HepG2 (cell line): ENCODE data around the gene COPZ1. TPM values are rescaled to one million over a fixed set of nuclear protein-coding genes. Genes with fewer than 3 reads are reported as not detected.

Source experiments
- ATAC-seq: fragments of 200-7000 bp; cut with Tn5 transposase; 3 replicates; pipeline ENCODE4 v1.9.1; 2020; ENCODE audit warnings: mild to moderate bottlenecking, moderate library complexity
- BruUV-seq: library from RNA; stranded (reverse); fragments of 400-500 nt; replicated peaks from 2 replicates; lab custom pipeline; 2021; lab: Mats Ljungman, UMichigan
- CTCF ChIA-PET: fragments of 300-600 bp; formaldehyde crosslinking; extraction: SDS; loops from one replicate; lab custom pipeline; 2021; ENCODE audit warnings: low total read pairs, inconsistent platforms, low intra/inter-chr PET ratio; lab: Yijun Ruan, JAX
- POLR2A ChIA-PET: fragments of 350-600 bp; sonication (Branson Sonifier 250); formaldehyde crosslinking; loops from one replicate; lab custom pipeline; 2020; ENCODE audit warnings: antibody characterized with exemption, inconsistent platforms; lab: Yijun Ruan, JAX
- DNase-seq: peaks from one replicate; pipeline ENCODE4 v3.0.0-alpha.2; 2015; ENCODE audit warnings: low spot score
- FAIRE-seq: peaks from 3 replicates; lab custom pipeline; 2011; peaks lifted over from hg19 to GRCh38; lab: Jason Lieb, UNC
- H2AFZ ChIP-seq: one replicate; pipeline ENCODE4 v1.6.1; 2011; ENCODE audit warnings: low read length, inconsistent platforms
- H3K27ac ChIP-seq: fragments of 300-600 bp; 3 replicates; pipeline ENCODE4 v1.8.0; 2011; ENCODE audit warnings: mixed run types, mild to moderate bottlenecking, mixed read lengths, low read length, inconsistent platforms; ENCODE audit not compliant: insufficient read depth; ENCODE audit errors: extremely low read length
- H3K27me3 ChIP-seq, 2 experiments: fragments of 200-600 bp in 1 of 2; 2 replicates in 1 of 2; 3 replicates in 1 of 2; pipeline versions ENCODE4 v1.6.0 to v1.8.0; 2011; ENCODE audit warnings: low read length in 2 of 2, mild to moderate bottlenecking in 2 of 2, moderate library complexity in 2 of 2, inconsistent platforms in 1 of 2; ENCODE audit not compliant: insufficient read depth in 2 of 2, control insufficient read depth in 1 of 2
- H3K36me3 ChIP-seq, 2 experiments: fragments of 200-600 bp in 1 of 2; replicated peaks in 1 of 2; 2 replicates in 1 of 2; 3 replicates in 1 of 2; pipeline versions ENCODE4 v1.5.1 to v1.8.0; 2011; ENCODE audit warnings: low read length in 2 of 2, inconsistent platforms in 1 of 2; ENCODE audit not compliant: insufficient read depth in 2 of 2, control insufficient read depth in 1 of 2
- H3K4me1 ChIP-seq: 2 replicates; pipeline ENCODE4 v1.5.1; 2012; ENCODE audit warnings: low read length, inconsistent platforms; ENCODE audit not compliant: insufficient read depth
- H3K4me2 ChIP-seq: 2 replicates; pipeline ENCODE4 v1.6.0; 2011; ENCODE audit warnings: low read depth, low read length, inconsistent platforms
- H3K4me3 ChIP-seq, 3 experiments: fragments of 200-600 bp in 1 of 3; sonication (generic), shearing (Covaris generic) in 1 of 3; replicated peaks in 1 of 3; 2 replicates each; pipeline ENCODE4 v1.5.1; 2011 to 2016; ENCODE audit warnings: low read length in 3 of 3, inconsistent platforms in 2 of 3, low read depth in 2 of 3, mild to moderate bottlenecking in 2 of 3, control low read depth in 1 of 3, mixed read lengths in 1 of 3; ENCODE audit not compliant: insufficient read depth in 1 of 3
- H3K79me2 ChIP-seq: one replicate; pipeline ENCODE4 v1.6.1; 2011; ENCODE audit warnings: low read length, inconsistent platforms; ENCODE audit not compliant: insufficient read depth
- H3K9ac ChIP-seq: 2 replicates; pipeline ENCODE4 v1.6.0; 2011; ENCODE audit warnings: mild to moderate bottlenecking, low read depth, low read length, inconsistent platforms; ENCODE audit not compliant: insufficient read depth
- H3K9me3 ChIP-seq: 2 replicates; pipeline ENCODE4 v1.5.1; 2012; ENCODE audit warnings: mild to moderate bottlenecking, low read length
- H4K20me1 ChIP-seq: 2 replicates; pipeline ENCODE4 v1.6.0; 2011; ENCODE audit warnings: inconsistent platforms, mild to moderate bottlenecking, low read length, moderate library complexity; ENCODE audit not compliant: insufficient read depth
- AKAP8 ChIP-seq: sonication (generic); formaldehyde crosslinking; IDR thresholded peaks from 2 replicates; pipeline ENCODE4 v1.5.1; 2020; ENCODE audit warnings: mild to moderate bottlenecking, missing genetic modification reagents
- ATF6 ChIP-seq: sonication (generic); formaldehyde crosslinking; conservative IDR thresholded peaks from 2 replicates; pipeline ENCODE4 v1.4.0; 2020; ENCODE audit warnings: missing genetic modification reagents
- BCLAF1 ChIP-seq: fragments of 450-650 bp; IDR thresholded peaks from 2 replicates; pipeline ENCODE4 v1.6.1; 2017; ENCODE audit warnings: mild to moderate bottlenecking
- BRCA1 ChIP-seq: sonication (generic); formaldehyde crosslinking; IDR thresholded peaks from 2 replicates; pipeline ENCODE4 v1.4.0; 2020; ENCODE audit warnings: missing genetic modification reagents
- CERS6 ChIP-seq: sonication (generic); formaldehyde crosslinking; IDR thresholded peaks from 2 replicates; pipeline ENCODE4 v1.5.0; 2020; ENCODE audit warnings: missing genetic modification reagents
- ELF3 ChIP-seq: IDR thresholded peaks from 2 replicates; pipeline ENCODE4 v1.6.1; 2016; ENCODE audit warnings: missing genetic modification reagents, missing compliant biosample characterization
- ETV6 ChIP-seq: sonication (generic); formaldehyde crosslinking; conservative IDR thresholded peaks from 2 replicates; pipeline ENCODE4 v1.4.0; 2020; ENCODE audit warnings: missing genetic modification reagents
- MIER3 ChIP-seq: IDR thresholded peaks from 2 replicates; pipeline ENCODE4 v1.6.1; 2016; ENCODE audit warnings: missing compliant biosample characterization, borderline replicate concordance
- NCOA1 ChIP-seq: sonication (generic); formaldehyde crosslinking; IDR thresholded peaks from 2 replicates; pipeline ENCODE4 v1.9.0; 2021; ENCODE audit warnings: missing genetic modification reagents
- TGIF2 ChIP-seq: IDR thresholded peaks from 2 replicates; pipeline ENCODE4 v1.6.1; 2016; ENCODE audit warnings: control low read depth, missing compliant biosample characterization
- TMF1 ChIP-seq: sonication (generic); formaldehyde crosslinking; IDR thresholded peaks from 2 replicates; pipeline ENCODE4 v1.8.1; 2022; ENCODE audit warnings: low read depth, missing genetic modification reagents
- ZNF281 ChIP-seq: sonication (generic); formaldehyde crosslinking; IDR thresholded peaks from 2 replicates; pipeline ENCODE4 v1.4.0; 2020; ENCODE audit warnings: missing genetic modification reagents, borderline replicate concordance
- ZNF552 ChIP-seq: sonication (generic); formaldehyde crosslinking; IDR thresholded peaks from 2 replicates; pipeline ENCODE4 v1.9.0; 2022; ENCODE audit warnings: missing genetic modification reagents, mild to moderate bottlenecking, borderline replicate concordance
- ZNF724P ChIP-seq: sonication (generic); formaldehyde crosslinking; IDR thresholded peaks from 2 replicates; pipeline ENCODE4 v1.8.0; 2022; ENCODE audit warnings: missing genetic modification reagents, borderline replicate concordance
- ZZZ3 ChIP-seq: sonication (generic); formaldehyde crosslinking; IDR thresholded peaks from 2 replicates; pipeline ENCODE4 v1.4.0; 2020; ENCODE audit warnings: missing genetic modification reagents, mild to moderate bottlenecking, borderline replicate concordance
- WGBS: methylation state at CpG from one replicate; pipeline ENCODE4 v1.1.6; 2017; ENCODE audit warnings: low lambda C conversion rate; 5-methylcytosine and 5-hydroxymethylcytosine counted together
- in situ Hi-C: cut with HindIII; loops from 2 replicates; pipeline ENCODE4 v1.10.0; 2017; ENCODE audit warnings: low pct_unique_long_range_greater_than_20kb; ENCODE audit not compliant: extremely low pct_ligation_motif_present
- intact Hi-C: fragments of 100-400 bp; cut with micrococcal nuclease; formaldehyde crosslinking; loops from one replicate; pipeline ENCODE4 v1.10.0; 2022; ENCODE audit not compliant: unreplicated experiment
- polyA plus RNA-seq, 8 experiments: library from polyadenylated mRNA; depleted of rRNA in 3 of 8; stranded (reverse) in 7 of 8; unstranded in 1 of 8; fragments of >200 nt; fragmentation: Illumina TruSeq in 4 of 8; extraction: Trizol in 4 of 8; gene quantifications; 2 replicates each; pipeline versions ENCODE4 v1.2.1 to v1.2.3, GENCODE V29; 2011 to 2016; ENCODE audit warnings: low read depth in 4 of 8, missing spikeins in 1 of 8, mixed read lengths in 1 of 8; ENCODE audit not compliant: insufficient read depth in 1 of 8
- total RNA-seq, 5 experiments: library from RNA; depleted of rRNA; stranded (reverse); fragments of >200 nt; fragmentation: Illumina TruSeq; extraction: Trizol; gene quantifications; 2 replicates each; pipeline ENCODE4 v1.2.3, GENCODE V29; 2016; ENCODE audit warnings: low read depth in 1 of 5

Gene COPZ1
- total and polyA plus RNA-seq, 2 of the 13 experiments (the other 11 are each of a cell fraction or from before 2014, with no cell fraction given), result 125 to 184 TPM

GRCh38 chr12:54372113-54372806 is 47.3 kb downstream of the COPZ1 start:
- H3K9ac ChIP-seq, result no peak overlapping the region
- H3K4me1 ChIP-seq, result peaks cover 21% of the 10 kb centered on the region
- WGBS, result 61% methylated on average over 7 of the region's 8 CpGs
- H4K20me1 ChIP-seq, result no peaks in the 10 kb centered on the region
- H3K4me2 ChIP-seq, result no peak overlapping the region
- no peaks in the 10 kb centered on the region for H3K79me2 ChIP-seq
- no peak overlapping the region for H3K4me3 ChIP-seq
- intact Hi-C loops (no loop called here), in situ Hi-C loops (loop anchor here (10.0 kb wide), 1 partner anchor 377 kb away; no protein-coding TSS in a partner anchor)
- no peak overlapping the region for H3K27ac ChIP-seq
- ATAC-seq (no peak), FAIRE-seq (no peak), DNase-seq (no peak)
- no TSS peak for BruUV-seq
- POLR2A ChIA-PET, result no interaction called here
- no peaks in the 10 kb centered on the region for H3K9me3 ChIP-seq
- no peak overlapping the region for H2AFZ ChIP-seq
- H3K36me3 ChIP-seq, result no peaks in the 10 kb centered on the region
- CTCF ChIA-PET, result no interaction called here
- peaks cover 0 to 12% of the 10 kb centered on the region in 2 experiments; a peak in 2 of 5 replicates for H3K27me3 ChIP-seq
- TF ChIP-seq ETV6 (CRISPR knock-in tag) (no peak), ATF6 (CRISPR knock-in tag) (no peak), ZNF552 (CRISPR knock-in tag) (no peak), BRCA1 (CRISPR knock-in tag) (no peak), AKAP8 (CRISPR knock-in tag) (no peak), ZNF281 (CRISPR knock-in tag) (no peak), ZZZ3 (CRISPR knock-in tag) (no peak), ELF3 (CRISPR knock-in tag) (no peak), CERS6 (CRISPR knock-in tag) (no peak), ZNF724P (CRISPR knock-in tag) (no peak), TMF1 (CRISPR knock-in tag) (no peak), BCLAF1 (no peak), TGIF2 (CRISPR knock-in tag) (no peak), MIER3 (CRISPR knock-in tag) (no peak), NCOA1 (CRISPR knock-in tag) (no peak)
